K562 (cell line): ENCODE results near the gene MTPN. TPM values are rescaled to one million over a fixed set of nuclear protein-coding genes. Genes with fewer than 3 reads are reported as not detected.
A peak's percentile ranks its signal among the peaks of the same experiment; 100 is the strongest.

ENCODE experiments used
- BRD9 ChIP-seq: fragments of 450-650 bp; IDR thresholded peaks from 2 replicates; pipeline ENCODE4 v1.6.1; 2018; ENCODE audit warnings: low read depth; ENCODE audit not compliant: partially characterized antibody
- EZH2 ChIP-seq: IDR thresholded peaks from 2 replicates; pipeline ENCODE4 v1.6.1; 2012; ENCODE audit warnings: low read depth, mild to moderate bottlenecking, inconsistent platforms, low read length, borderline replicate concordance
- MCM3 ChIP-seq: fragments of 450-650 bp; IDR thresholded peaks from 2 replicates; pipeline ENCODE4 v1.6.1; 2016
- MTA2 ChIP-seq: fragments of 450-650 bp; IDR thresholded peaks from 2 replicates; pipeline ENCODE4 v1.6.1; 2016; ENCODE audit warnings: low read depth
- SMARCB1 ChIP-seq: IDR thresholded peaks from 2 replicates; pipeline ENCODE4 v1.6.1; 2011; ENCODE audit warnings: improper control_type of control experiment, low read depth; ENCODE audit not compliant: insufficient read length
- SRSF3 ChIP-seq: fragments of 200-400 bp; formaldehyde crosslinking; IDR thresholded peaks from 2 replicates; pipeline ENCODE4 v1.6.1; 2016; ENCODE audit warnings: mild to moderate bottlenecking, low read length, moderate library complexity; ENCODE audit not compliant: insufficient read depth
- STAT5B ChIP-seq: fragments of 250-450 bp; sonication (Bioruptor Pico); IDR thresholded peaks from 2 replicates; pipeline ENCODE4 v1.8.0; 2021; ENCODE audit warnings: mild to moderate bottlenecking, inconsistent platforms
- ZNF253 ChIP-seq: fragments of 250-450 bp; sonication (Bioruptor Pico); conservative IDR thresholded peaks from 2 replicates; pipeline ENCODE4 v1.6.1; 2021; ENCODE audit warnings: mild to moderate bottlenecking
- ZNF354B ChIP-seq: fragments of 250-450 bp; sonication (Bioruptor Pico); IDR thresholded peaks from 2 replicates; pipeline ENCODE4 v1.4.0; 2020
- ZNF75A ChIP-seq: fragments of 450-650 bp; formaldehyde crosslinking; IDR thresholded peaks from 2 replicates; pipeline ENCODE4 v1.4.0; 2020; ENCODE audit warnings: mild to moderate bottlenecking
- ZZZ3 ChIP-seq: fragments of 450-650 bp; IDR thresholded peaks from 2 replicates; pipeline ENCODE4 v1.6.1; 2016; ENCODE audit warnings: antibody characterized with exemption, mild to moderate bottlenecking, moderate library complexity
- polyA plus RNA-seq, 8 experiments: library from polyadenylated mRNA; depleted of rRNA in 4 of 8; stranded (reverse) in 5 of 8; unstranded in 3 of 8; fragments of >200 nt; fragmentation: Nextera tagmentation in 2 of 8; fragmentation: Illumina TruSeq in 1 of 8; extraction: Ambion mirVana in 2 of 8; extraction: Trizol in 1 of 8; gene quantifications; 2 replicates each; pipeline versions ENCODE4 v1.2.1 to v1.2.3, GENCODE V29; 2011 to 2014; ENCODE audit warnings: inconsistent platforms in 1 of 8, missing spikeins in 1 of 8
- total RNA-seq, 7 experiments: library from RNA; depleted of rRNA in 6 of 7; stranded (reverse); fragments of >200 nt in 6 of 7; fragmentation: Illumina TruSeq in 2 of 7; extraction: Trizol in 2 of 7; gene quantifications; 2 replicates each; pipeline versions ENCODE4 v1.2.1 to v1.2.3, GENCODE V29; 2011 to 2021; ENCODE audit warnings: low replicate concordance in 1 of 7
- TF ChIP-seq, protein P1 (sequence below): fragments of 450-650 bp; IDR thresholded peaks from 2 replicates; pipeline ENCODE4 v1.6.1; 2016; ENCODE audit warnings: mild to moderate bottlenecking
- TF ChIP-seq, protein P2 (sequence below): IDR thresholded peaks from 2 replicates; pipeline ENCODE4 v1.6.1; 2012; ENCODE audit warnings: low read depth, low read length, improper control_type of control experiment, borderline replicate concordance
- TF ChIP-seq, protein P3 (sequence below), 2 experiments: fragments of 450-650 bp; IDR thresholded peaks; 2 replicates each; pipeline ENCODE4 v1.6.1; 2016; ENCODE audit warnings: mild to moderate bottlenecking in 2 of 2, borderline replicate concordance in 1 of 2, low read depth in 1 of 2, moderate library complexity in 1 of 2
- TF ChIP-seq, protein P4 (sequence below): fragments of 250-450 bp; sonication (Bioruptor Pico); IDR thresholded peaks from 2 replicates; pipeline ENCODE4 v1.8.0; 2022; ENCODE audit warnings: moderate library complexity, mild to moderate bottlenecking, inconsistent platforms

MTPN gene
- total and polyA plus RNA-seq, 9 of the 15 experiments (the other 6 are each of a cell fraction or from before 2014, with no cell fraction given): 68.5 to 261 (median 156) TPM

DNA sequence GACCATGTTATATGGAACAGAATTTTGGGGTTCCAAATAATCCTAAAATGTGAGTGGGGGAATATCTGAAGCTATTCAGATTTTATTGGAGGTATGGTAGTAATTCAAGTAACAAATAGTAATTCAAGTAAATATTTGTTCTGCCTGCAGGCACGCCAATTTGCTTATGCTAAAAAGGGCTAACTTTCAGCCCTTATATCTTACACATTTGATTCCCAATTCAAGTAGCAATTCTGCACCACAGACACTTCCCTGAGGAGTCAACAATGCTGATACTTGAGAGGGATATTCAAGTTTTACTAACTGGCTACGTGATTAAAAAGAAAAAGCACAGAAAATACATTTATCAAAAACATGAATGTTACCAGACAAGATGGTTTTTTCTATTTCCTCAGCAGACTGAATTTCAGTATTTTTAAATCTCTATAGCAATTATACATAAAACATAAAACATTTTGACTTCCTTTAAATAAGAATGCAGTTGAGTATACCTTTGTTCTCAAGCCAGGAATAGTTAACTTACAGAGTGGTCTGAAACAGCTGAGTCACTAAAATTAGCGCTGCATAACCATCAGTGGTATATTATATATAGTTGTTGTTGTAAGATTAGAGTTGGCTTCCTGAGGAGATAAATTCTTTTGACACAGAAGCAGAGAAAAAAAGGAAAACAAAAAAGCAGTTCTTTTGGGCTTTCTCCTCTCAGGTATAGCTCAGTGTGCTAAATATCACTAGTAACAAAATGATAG, 33.9 kb downstream of the MTPN start (continued):
- TF ChIP-seq EZH2: no peak
- no peak for TF ChIP-seq ZNF253
- TF ChIP-seq SRSF3: no peak
- TF ChIP-seq STAT5B: no peak
- TF ChIP-seq MTA2: 0 out of 2 replicates have a peak, but pooled peaks have one; percentile 26
- TF ChIP-seq, protein P1, sequence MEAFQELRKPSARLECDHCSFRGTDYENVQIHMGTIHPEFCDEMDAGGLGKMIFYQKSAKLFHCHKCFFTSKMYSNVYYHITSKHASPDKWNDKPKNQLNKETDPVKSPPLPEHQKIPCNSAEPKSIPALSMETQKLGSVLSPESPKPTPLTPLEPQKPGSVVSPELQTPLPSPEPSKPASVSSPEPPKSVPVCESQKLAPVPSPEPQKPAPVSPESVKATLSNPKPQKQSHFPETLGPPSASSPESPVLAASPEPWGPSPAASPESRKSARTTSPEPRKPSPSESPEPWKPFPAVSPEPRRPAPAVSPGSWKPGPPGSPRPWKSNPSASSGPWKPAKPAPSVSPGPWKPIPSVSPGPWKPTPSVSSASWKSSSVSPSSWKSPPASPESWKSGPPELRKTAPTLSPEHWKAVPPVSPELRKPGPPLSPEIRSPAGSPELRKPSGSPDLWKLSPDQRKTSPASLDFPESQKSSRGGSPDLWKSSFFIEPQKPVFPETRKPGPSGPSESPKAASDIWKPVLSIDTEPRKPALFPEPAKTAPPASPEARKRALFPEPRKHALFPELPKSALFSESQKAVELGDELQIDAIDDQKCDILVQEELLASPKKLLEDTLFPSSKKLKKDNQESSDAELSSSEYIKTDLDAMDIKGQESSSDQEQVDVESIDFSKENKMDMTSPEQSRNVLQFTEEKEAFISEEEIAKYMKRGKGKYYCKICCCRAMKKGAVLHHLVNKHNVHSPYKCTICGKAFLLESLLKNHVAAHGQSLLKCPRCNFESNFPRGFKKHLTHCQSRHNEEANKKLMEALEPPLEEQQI: peak; percentile 79; the same call in 1 of the 2 replicates
- TF ChIP-seq, protein P2, sequence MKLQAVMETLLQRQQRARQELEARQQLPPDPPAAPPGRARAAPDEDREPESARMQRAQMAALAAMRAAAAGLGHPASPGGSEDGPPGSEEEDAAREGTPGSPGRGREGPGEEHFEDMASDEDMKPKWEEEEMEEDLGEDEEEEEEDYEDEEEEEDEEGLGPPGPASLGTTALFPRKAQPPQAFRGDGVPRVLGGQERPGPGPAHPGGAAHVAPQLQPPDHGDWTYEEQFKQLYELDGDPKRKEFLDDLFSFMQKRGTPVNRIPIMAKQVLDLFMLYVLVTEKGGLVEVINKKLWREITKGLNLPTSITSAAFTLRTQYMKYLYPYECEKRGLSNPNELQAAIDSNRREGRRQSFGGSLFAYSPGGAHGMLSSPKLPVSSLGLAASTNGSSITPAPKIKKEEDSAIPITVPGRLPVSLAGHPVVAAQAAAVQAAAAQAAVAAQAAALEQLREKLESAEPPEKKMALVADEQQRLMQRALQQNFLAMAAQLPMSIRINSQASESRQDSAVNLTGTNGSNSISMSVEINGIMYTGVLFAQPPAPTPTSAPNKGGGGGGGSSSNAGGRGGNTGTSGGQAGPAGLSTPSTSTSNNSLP: peak; percentile 96
- TF ChIP-seq SMARCB1: peak; percentile 87
- TF ChIP-seq, protein P3, sequence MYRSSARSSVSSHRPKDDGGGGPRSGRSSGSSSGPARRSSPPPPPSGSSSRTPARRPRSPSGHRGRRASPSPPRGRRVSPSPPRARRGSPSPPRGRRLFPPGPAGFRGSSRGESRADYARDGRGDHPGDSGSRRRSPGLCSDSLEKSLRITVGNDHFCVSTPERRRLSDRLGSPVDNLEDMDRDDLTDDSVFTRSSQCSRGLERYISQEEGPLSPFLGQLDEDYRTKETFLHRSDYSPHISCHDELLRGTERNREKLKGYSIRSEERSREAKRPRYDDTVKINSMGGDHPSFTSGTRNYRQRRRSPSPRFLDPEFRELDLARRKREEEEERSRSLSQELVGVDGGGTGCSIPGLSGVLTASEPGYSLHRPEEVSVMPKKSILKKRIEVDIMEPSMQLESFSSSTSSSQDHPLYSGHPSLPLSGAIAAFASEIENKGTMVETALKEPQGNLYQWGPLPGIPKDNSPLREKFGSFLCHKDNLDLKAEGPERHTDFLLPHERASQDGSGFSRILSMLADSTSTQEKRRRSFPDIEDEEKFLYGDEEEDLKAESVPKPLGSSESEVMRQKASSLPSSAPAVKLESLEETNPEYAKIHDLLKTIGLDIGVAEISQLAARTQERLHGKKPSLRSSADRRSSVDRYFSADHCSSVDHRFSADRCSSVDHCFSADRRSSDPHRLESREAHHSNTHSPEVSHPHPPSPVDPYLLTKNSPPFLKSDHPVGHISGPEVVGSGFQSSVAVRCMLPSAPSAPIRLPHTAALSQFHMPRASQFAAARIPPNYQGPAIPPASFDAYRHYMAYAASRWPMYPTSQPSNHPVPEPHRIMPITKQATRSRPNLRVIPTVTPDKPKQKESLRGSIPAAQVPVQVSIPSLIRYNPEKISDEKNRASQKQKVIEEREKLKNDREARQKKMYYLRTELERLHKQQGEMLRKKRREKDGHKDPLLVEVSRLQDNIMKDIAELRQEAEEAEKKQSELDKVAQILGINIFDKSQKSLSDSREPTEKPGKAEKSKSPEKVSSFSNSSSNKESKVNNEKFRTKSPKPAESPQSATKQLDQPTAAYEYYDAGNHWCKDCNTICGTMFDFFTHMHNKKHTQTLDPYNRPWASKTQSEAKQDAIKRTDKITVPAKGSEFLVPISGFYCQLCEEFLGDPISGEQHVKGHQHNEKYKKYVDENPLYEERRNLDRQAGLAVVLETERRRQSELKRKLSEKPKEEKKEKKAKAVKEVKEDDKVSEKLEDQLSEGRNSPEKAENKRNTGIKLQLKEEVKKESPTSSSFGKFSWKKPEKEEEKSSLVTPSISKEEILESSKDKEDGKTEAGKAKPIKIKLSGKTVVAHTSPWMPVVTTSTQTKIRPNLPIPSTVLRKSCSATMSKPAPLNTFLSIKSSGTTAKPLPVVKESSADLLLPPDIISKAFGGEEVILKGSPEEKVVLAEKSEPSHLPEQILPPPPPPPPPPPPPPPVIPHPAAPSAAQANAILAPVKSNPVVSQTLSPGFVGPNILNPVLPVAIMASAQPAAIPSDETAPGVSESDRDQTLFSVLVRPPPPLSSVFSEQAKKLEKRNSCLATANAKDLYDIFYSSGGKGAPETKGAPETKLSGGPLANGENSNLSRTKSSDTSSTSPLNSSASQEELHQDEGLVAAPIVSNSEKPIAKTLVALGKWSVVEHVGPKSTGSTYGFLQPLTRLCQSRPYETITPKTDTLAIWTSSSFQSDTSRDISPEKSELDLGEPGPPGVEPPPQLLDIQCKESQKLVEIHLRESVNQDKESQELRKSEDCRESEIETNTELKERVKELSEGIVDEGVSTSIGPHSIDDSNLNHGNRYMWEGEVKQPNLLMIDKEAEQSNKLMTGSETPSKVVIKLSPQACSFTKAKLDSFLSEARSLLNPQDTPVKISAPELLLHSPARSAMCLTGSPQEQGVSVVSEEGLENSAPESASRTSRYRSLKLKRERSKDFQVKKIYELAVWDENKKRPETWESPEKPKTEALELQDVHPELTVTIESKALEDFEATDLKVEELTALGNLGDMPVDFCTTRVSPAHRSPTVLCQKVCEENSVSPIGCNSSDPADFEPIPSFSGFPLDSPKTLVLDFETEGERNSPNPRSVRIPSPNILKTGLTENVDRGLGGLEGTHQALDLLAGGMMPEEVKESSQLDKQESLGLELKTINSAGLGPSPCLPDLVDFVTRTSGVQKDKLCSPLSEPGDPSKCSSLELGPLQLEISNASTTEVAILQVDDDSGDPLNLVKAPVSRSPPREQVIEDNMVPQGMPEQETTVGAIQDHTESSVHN (IDR thresholded peaks at IDR 0.05; ENCODE audit: borderline replicate concordance in 1 of 2, low read depth in 1 of 2): 0 out of 4 replicates have a peak, but pooled peaks of 1 of the 2 experiments have one; percentile 47
- TF ChIP-seq ZNF75A (CRISPR knock-in tag): no peak
- peak; percentile 84 for TF ChIP-seq BRD9
- no peak for TF ChIP-seq ZNF354B (CRISPR knock-in tag)
- TF ChIP-seq ZZZ3: peak; percentile 36; the same call in 1 of the 2 replicates
- TF ChIP-seq MCM3: no peak
- TF ChIP-seq, protein P4, sequence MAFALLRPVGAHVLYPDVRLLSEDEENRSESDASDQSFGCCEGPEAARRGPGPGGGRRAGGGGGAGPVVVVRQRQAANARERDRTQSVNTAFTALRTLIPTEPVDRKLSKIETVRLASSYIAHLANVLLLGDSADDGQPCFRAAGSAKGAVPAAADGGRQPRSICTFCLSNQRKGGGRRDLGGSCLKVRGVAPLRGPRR (CRISPR knock-in tag): no peak
